ENCODE data around the gene C20orf204.
"Not testable (repeated sequence)": the region's sequence is repeated elsewhere in the genome, so short reads cannot be mapped to it uniquely, and the experiment has no call there.

C20orf204 gene

DNA sequence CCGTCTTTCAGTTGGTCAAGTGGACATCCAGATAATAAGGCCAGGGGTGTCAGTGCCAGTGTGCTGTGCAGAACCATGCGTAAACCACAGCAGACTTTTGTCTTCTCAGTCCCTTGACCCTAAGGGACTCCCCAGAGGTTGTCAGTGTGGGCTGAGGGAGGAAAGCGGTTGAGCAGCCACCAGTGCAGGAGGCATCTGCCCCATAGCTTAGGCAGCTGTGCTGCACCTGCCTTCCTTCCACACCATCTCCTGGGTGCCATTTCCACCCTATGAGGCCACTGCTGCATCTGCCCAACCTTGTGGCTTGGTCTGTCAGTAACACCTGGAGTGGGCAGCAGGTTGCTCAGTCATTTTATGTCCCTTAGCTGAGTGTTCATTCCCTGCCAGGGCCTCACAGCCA lies 29.1 kb upstream of the C20orf204 start:
- TF ChIP-seq, protein P1, sequence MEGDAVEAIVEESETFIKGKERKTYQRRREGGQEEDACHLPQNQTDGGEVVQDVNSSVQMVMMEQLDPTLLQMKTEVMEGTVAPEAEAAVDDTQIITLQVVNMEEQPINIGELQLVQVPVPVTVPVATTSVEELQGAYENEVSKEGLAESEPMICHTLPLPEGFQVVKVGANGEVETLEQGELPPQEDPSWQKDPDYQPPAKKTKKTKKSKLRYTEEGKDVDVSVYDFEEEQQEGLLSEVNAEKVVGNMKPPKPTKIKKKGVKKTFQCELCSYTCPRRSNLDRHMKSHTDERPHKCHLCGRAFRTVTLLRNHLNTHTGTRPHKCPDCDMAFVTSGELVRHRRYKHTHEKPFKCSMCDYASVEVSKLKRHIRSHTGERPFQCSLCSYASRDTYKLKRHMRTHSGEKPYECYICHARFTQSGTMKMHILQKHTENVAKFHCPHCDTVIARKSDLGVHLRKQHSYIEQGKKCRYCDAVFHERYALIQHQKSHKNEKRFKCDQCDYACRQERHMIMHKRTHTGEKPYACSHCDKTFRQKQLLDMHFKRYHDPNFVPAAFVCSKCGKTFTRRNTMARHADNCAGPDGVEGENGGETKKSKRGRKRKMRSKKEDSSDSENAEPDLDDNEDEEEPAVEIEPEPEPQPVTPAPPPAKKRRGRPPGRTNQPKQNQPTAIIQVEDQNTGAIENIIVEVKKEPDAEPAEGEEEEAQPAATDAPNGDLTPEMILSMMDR (IDR thresholded peaks at IDR 0.05; ENCODE audit: low read length, missing control alignments): no peak
- no peak overlapping the region for H3K4me3 ChIP-seq (replicated peaks; ENCODE audit: low read depth, low read length)
- no peak for DNase-seq (ENCODE audit: low read depth)

DNA sequence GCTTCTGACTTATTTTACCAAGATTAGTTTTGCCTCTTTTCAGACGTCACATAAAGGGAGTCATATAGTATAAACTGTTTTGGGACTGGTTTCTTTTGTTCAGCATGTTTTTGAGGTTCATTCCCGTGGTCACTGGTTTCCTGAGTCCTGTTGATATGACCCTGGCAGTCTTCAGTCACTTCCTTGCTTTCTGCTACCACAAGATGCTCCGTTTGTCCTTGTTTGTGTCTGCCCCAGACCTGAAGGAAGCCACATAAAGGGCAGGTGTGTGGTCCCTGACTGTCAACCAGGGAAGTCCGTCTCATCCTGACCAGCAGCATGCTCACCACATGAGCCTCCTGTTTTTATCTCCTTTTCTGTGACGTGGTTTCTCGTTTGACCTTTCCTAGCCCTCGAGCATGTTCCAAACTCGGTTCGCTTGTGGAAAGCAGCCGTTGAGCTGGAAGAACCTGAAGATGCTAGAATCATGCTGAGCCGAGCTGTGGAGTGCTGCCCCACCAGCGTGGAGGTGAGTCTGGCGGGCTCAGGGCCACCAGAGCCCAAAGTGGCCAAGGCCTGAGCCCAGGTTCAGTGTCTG lies 26.1 kb upstream of the C20orf204 start:
- DNase-seq (ENCODE audit: low read depth): no peak
- no peak overlapping the region for H3K4me3 ChIP-seq (replicated peaks; ENCODE audit: low read depth, low read length)
- TF ChIP-seq, protein P1 (IDR thresholded peaks at IDR 0.05; ENCODE audit: low read length, missing control alignments): no peak

DNA sequence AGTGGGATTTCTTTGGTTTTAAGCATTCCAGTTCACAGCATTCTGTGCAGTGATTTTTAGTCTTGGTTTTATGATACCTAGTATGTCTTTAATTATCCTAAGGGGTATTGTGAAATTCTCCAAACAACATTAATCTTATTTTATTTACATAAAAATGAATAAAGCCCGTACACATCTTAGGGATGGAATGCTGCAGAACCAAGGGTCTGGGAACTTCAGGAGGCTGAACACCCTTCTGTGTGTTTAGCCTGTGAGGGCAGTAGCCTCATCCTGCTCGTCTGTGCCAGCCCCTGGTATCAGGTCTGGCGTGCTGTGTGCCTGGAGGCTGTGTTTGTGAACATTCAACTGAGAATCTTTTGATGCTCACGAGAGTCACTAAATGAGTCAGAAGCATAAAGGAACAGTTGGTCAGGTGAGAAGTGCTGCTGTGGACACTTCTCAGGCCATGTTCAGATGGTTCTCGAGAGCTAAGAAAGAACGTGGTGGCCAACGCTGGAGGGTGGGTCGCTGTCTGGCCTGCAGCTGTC lies 25.2 kb upstream of the C20orf204 start:
- no peak for DNase-seq (ENCODE audit: low read depth)
- H3K4me3 ChIP-seq (replicated peaks; ENCODE audit: low read depth, low read length): no peak overlapping the region
- TF ChIP-seq, protein P1 (IDR thresholded peaks at IDR 0.05; ENCODE audit: low read length, missing control alignments): no peak

DNA sequence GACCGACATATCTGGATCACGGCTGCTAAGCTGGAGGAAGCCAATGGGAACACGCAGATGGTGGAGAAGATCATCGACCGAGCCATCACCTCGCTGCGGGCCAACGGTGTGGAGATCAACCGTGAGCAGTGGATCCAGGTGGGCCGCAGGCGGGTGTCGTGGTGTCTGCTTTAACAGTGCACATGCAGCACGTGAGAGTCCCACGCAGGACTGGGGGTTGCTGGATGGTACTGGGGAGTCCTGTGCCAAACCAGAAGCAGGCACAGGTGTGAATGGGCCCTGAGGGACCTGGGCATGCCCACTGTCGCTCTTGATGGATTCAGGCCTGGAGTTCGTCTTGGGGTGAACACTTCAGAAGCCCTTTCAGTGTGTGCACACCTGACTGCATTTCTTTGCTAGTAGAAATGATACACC lies 24.6 kb upstream of the C20orf204 start:
- TF ChIP-seq, protein P1 (IDR thresholded peaks at IDR 0.05; ENCODE audit: low read length, missing control alignments): no peak
- H3K4me3 ChIP-seq (replicated peaks; ENCODE audit: low read depth, low read length): no peak overlapping the region
- no peak for DNase-seq (ENCODE audit: low read depth)

DNA sequence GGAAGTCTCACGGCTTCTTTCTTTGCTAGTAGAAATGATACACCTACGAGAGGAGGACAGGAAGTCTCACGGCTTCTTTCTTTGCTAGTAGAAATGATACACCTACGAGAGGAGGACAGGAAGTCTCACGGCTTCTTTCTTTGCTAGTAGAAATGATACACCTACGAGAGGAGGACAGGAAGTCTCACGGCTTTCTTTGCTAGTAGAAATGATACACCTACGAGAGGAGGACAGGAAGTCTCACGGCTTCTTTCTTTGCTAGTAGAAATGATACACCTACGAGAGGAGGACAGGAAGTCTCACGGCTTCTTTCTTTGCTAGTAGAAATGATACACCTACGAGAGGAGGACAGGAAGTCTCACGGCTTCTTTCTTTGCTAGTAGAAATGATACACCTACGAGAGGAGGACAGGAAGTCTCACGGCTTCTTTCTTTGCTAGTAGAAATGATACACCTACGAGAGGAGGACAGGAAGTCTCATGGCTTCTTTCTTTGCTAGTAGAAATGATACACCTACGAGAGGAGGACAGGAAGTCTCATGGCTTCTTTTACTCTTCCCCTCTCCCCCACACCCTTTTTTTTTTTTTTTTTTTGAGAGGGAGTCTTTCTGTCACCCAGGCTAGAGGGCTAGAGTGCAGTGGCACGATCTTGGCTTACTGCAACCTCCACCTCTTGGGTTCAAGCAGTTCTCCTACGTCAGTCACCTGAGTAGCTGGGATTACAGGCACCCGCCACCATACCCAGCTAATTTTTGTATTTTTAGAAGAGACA lies 23.4 kb upstream of the C20orf204 start:
- not testable (repeated sequence) for DNase-seq (ENCODE audit: low read depth); H3K4me3 ChIP-seq (replicated peaks; ENCODE audit: low read depth, low read length)

DNA sequence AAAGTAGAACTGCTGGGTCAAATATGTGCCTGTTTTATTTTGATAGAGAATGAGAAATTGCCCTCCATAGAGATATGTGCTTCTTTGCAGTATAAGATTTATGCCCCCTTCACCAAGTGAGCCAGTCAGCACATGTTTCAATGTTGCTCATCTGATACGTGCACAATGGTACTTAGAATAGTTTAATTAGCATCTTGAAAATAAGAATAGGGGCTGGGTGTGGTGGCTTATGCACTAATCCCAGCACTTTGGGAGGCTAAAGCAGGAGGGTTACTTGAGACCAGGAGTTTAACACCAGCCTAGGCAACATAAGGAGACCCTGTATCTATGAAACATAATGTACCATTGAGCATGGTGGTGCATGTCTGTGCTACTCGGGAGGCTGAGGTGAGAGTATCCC lies 20.3 kb upstream of the C20orf204 start:
- H3K4me3 ChIP-seq (replicated peaks; ENCODE audit: low read depth, low read length): no peak overlapping the region
- TF ChIP-seq, protein P1 (IDR thresholded peaks at IDR 0.05; ENCODE audit: low read length, missing control alignments): no peak
- DNase-seq (ENCODE audit: low read depth): no peak

DNA sequence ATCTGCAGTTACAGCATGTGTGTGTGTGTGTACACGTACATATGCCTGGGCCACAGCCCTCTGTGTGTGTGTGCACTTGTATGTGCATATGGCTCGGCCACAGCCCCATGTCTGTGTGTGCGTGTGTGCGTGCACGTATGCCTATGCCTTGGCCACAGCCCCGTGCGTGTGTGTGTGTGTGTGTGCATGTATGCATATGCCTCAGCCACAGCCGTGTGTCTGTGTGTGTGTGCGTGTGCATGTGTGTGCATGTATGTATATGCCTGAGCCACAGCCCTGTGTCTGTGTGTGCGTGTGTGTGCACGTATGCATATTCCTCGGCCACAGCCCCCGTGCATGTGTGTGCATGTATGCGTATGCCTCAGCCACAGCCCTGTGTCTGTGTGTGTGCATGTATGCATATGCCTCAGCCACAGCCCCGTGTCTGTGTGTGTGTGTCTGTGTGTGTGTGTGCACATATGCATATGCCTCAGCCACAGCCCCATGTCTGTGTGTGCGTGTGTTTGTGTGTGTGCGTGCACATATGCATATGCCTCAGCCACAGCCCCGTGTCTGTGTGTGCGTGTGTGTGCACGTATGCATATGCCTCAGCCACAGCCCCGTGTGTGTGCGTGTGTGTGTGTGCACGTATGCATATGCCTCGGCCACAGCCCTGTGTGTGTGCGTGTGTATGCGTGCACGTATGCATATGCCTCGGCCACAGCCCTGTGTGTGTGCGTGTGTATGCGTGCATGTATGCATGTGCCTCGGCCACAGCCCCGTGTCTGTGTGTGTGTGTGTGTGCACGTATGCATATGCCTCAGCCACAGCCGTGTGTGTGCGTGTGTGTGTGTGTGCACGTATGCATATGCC lies 14.6 kb upstream of the C20orf204 start:
- H3K4me3 ChIP-seq (replicated peaks; ENCODE audit: low read depth, low read length): no peak overlapping the region
- no peak for DNase-seq (ENCODE audit: low read depth)
- TF ChIP-seq, protein P1 (IDR thresholded peaks at IDR 0.05; ENCODE audit: low read length, missing control alignments): no peak

Data from fibroblast of pulmonary artery (primary cell).